ENCODE data around the gene SH2D1A. TPM values are rescaled to one million over a fixed set of nuclear protein-coding genes. Genes with fewer than 3 reads are reported as not detected.

Gene SH2D1A
- total and polyA plus RNA-seq, 2 of the 13 experiments (the other 11 are each of a cell fraction or from before 2014, with no cell fraction given): not detected

DNA sequence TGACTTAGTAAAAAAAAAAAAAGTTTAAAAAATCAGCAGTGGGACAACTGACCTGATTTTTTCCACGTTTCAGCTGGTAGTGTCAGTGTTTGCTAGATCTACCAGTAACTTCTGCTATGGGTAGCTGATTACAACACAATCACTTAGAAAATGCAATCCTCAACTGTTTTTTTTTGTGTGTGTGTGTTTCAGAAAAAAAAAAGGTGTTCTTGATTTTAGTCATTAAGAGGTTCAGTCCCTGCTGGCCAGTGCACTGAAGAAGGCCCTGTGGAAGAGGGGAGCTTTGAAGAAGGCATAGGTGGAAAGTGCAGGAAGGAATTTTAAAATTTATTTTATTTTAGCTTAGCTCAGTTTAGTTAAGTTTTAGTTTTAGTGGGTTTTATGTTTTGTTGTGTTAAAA, 46.9 kb downstream of the SH2D1A start:
- no peaks in the 10 kb centered on the region for H3K9me3 ChIP-seq (ENCODE audit: low read length)
- no peak for FAIRE-seq
- ChIA-PET CTCF (ENCODE audit: low intra/inter-chr PET ratio, low total read pairs) (no interaction called here), POLR2A (no interaction called here)
- 0% methylated on average over 1 of the region's 1 CpG for WGBS (ENCODE audit: low lambda C conversion rate)
- no peak overlapping the region for H3K4me2 ChIP-seq (ENCODE audit: low read depth, low read length)
- H4K20me1 ChIP-seq (ENCODE audit: insufficient read depth, low read length): no peaks in the 10 kb centered on the region
- ATAC-seq: no peak
- H3K4me3 ChIP-seq (replicated peaks in 1 of 3; ENCODE audit: insufficient read depth in 1 of 3, low read depth in 2 of 3, low read length in 3 of 3): no peak overlapping the region
- no peak overlapping the region for H3K27ac ChIP-seq (ENCODE audit: extremely low read length, insufficient read depth, low read length)
- no peak overlapping the region for H3K9ac ChIP-seq (ENCODE audit: insufficient read depth, low read depth, low read length)
- no TSS peak for BruUV-seq (replicated peaks)
- no peak for DNase-seq (ENCODE audit: low spot score)
- no peaks in the 10 kb centered on the region for H3K36me3 ChIP-seq (replicated peaks in 1 of 2; ENCODE audit: control insufficient read depth in 1 of 2, insufficient read depth in 2 of 2, low read length in 2 of 2)
- in situ Hi-C loops (cut with HindIII; ENCODE audit: extremely low pct_ligation_motif_present, low pct_unique_long_range_greater_than_20kb) (no loop called here), intact Hi-C loops (cut with micrococcal nuclease; ENCODE audit: unreplicated experiment) (no loop called here)
- no peaks in the 10 kb centered on the region for H3K79me2 ChIP-seq (ENCODE audit: insufficient read depth, low read length)
- H3K27me3 ChIP-seq (ENCODE audit: control insufficient read depth in 1 of 2, insufficient read depth in 2 of 2, low read length in 2 of 2): no peaks in the 10 kb centered on the region
- TF ChIP-seq ZNF234 (CRISPR knock-in tag; conservative IDR thresholded peaks at IDR 0.05): no peak
- TF ChIP-seq KAT8 (CRISPR knock-in tag; IDR thresholded peaks at IDR 0.05): no peak
- no peak for TF ChIP-seq ZNF431 (CRISPR knock-in tag; IDR thresholded peaks at IDR 0.05; ENCODE audit: borderline replicate concordance, low read depth)
- TF ChIP-seq ZNF230 (CRISPR knock-in tag; IDR thresholded peaks at IDR 0.05): no peak
- TF ChIP-seq, protein P1, sequence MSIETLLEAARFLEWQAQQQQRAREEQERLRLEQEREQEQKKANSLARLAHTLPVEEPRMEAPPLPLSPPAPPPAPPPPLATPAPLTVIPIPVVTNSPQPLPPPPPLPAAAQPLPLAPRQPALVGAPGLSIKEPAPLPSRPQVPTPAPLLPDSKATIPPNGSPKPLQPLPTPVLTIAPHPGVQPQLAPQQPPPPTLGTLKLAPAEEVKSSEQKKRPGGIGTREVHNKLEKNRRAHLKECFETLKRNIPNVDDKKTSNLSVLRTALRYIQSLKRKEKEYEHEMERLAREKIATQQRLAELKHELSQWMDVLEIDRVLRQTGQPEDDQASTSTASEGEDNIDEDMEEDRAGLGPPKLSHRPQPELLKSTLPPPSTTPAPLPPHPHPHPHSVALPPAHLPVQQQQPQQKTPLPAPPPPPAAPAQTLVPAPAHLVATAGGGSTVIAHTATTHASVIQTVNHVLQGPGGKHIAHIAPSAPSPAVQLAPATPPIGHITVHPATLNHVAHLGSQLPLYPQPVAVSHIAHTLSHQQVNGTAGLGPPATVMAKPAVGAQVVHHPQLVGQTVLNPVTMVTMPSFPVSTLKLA (IDR thresholded peaks at IDR 0.05): no peak
- TF ChIP-seq, protein P2, sequence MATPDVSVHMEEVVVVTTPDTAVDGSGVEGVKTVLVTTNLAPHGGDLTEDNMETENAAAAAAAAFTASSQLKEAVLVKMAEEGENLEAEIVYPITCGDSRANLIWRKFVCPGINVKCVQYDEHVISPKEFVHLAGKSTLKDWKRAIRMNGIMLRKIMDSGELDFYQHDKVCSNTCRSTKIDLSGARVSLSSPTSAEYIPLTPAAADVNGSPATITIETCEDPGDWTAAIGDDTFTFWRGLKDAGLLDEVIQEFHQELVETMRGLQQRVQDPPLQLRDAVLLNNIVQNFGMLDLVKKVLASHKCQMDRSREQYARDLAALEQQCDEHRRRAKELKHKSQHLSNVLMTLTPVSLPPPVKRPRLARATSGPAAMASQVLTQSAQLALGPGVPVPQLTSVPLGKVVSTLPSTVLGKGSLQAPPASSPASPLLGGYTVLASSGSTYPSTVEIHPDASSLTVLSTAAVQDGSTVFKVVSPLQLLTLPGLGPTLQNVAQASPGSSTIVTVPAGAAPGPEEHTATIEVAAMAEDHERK (CRISPR knock-in tag; IDR thresholded peaks at IDR 0.05; ENCODE audit: low read depth): no peak
- no peak for TF ChIP-seq ZFP41 (CRISPR knock-in tag; IDR thresholded peaks at IDR 0.05; ENCODE audit: borderline replicate concordance)
- TF ChIP-seq, protein P3, sequence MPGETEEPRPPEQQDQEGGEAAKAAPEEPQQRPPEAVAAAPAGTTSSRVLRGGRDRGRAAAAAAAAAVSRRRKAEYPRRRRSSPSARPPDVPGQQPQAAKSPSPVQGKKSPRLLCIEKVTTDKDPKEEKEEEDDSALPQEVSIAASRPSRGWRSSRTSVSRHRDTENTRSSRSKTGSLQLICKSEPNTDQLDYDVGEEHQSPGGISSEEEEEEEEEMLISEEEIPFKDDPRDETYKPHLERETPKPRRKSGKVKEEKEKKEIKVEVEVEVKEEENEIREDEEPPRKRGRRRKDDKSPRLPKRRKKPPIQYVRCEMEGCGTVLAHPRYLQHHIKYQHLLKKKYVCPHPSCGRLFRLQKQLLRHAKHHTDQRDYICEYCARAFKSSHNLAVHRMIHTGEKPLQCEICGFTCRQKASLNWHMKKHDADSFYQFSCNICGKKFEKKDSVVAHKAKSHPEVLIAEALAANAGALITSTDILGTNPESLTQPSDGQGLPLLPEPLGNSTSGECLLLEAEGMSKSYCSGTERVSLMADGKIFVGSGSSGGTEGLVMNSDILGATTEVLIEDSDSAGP (CRISPR knock-in tag; IDR thresholded peaks at IDR 0.05; ENCODE audit: borderline replicate concordance): no peak
- no peaks in the 10 kb centered on the region for H3K4me1 ChIP-seq (ENCODE audit: insufficient read depth, low read length)
- no peak overlapping the region for H2AFZ ChIP-seq (ENCODE audit: low read length)

Measured in HepG2 (cell line).